GM12878 (cell line): ENCODE measurements around the gene MED10. TPM values are rescaled to one million over a fixed set of nuclear protein-coding genes. Genes with fewer than 3 reads are reported as not detected.

Experiments used
- BCLAF1 ChIP-seq: fragments of 450-650 bp; IDR thresholded peaks from 2 replicates; pipeline ENCODE4 v1.6.1; 2017; ENCODE audit warnings: antibody characterized with exemption, mild to moderate bottlenecking, moderate library complexity
- CREM ChIP-seq: IDR thresholded peaks from 2 replicates; pipeline ENCODE4 v1.6.1; 2014; ENCODE audit warnings: antibody characterized with exemption, low read depth
- E4F1 ChIP-seq: fragments of 450-650 bp; IDR thresholded peaks from 2 replicates; pipeline ENCODE4 v1.6.1; 2018; ENCODE audit warnings: borderline replicate concordance, mild to moderate bottlenecking; ENCODE audit not compliant: partially characterized antibody
- KLF5 ChIP-seq: fragments of 450-650 bp; IDR thresholded peaks from 2 replicates; pipeline ENCODE4 v1.6.1; 2014; ENCODE audit warnings: mild to moderate bottlenecking; ENCODE audit not compliant: partially characterized antibody
- PKNOX1 ChIP-seq: fragments of 450-650 bp; IDR thresholded peaks from 2 replicates; pipeline ENCODE4 v1.6.1; 2016; ENCODE audit warnings: mild to moderate bottlenecking
- TAF1 ChIP-seq: IDR thresholded peaks from 2 replicates; pipeline ENCODE4 v1.6.1; 2011; ENCODE audit warnings: mild to moderate bottlenecking, low read depth, low read length, borderline replicate concordance
- ZBTB11 ChIP-seq: fragments of 450-650 bp; formaldehyde crosslinking; IDR thresholded peaks from 2 replicates; pipeline ENCODE4 v1.5.0; 2022; ENCODE audit warnings: mild to moderate bottlenecking, missing genetic modification characterization
- ZNF24 ChIP-seq: fragments of 450-650 bp; IDR thresholded peaks from 2 replicates; pipeline ENCODE4 v1.6.1; 2017; ENCODE audit warnings: antibody characterized with exemption, mild to moderate bottlenecking
- polyA plus RNA-seq, 11 experiments: library from polyadenylated mRNA; depleted of rRNA in 4 of 11; unstranded in 6 of 11; stranded (reverse) in 5 of 11; fragments of >200 nt; fragmentation: Nextera tagmentation in 4 of 11; fragmentation: Illumina TruSeq in 1 of 11; extraction: Ambion mirVana in 4 of 11; extraction: Trizol in 1 of 11; gene quantifications; 1 replicate in 1 of 11; 2 replicates in 10 of 11; pipeline versions ENCODE4 v1.2.1 to v1.2.3, GENCODE V29; 2011 to 2016; ENCODE audit warnings: inconsistent platforms in 2 of 11, missing spikeins in 2 of 11, low read depth in 1 of 11
- total RNA-seq, 4 experiments: library from RNA; depleted of rRNA in 3 of 4; stranded (reverse); fragments of >200 nt in 3 of 4; fragmentation: Illumina TruSeq in 1 of 4; extraction: Trizol in 1 of 4; gene quantifications; 2 replicates each; pipeline versions ENCODE4 v1.2.1 to v1.2.3, GENCODE V29; 2013 to 2021

The MED10 gene
- total and polyA plus RNA-seq, 10 of the 15 experiments (the other 5 are each of a cell fraction or from before 2014, with no cell fraction given): 21.2 to 111 (median 46.6) TPM

- TF ChIP-seq ZBTB11 (CRISPR knock-in tag) (no peak), KLF5 (no peak), PKNOX1 (no peak), TAF1 (no peak), ZNF24 (no peak), E4F1 (no peak), BCLAF1 (no peak), CREM (no peak)
Observed at GRCh38 chr5:6408260-6408596, 29.9 kb upstream of the MED10 start (continued).
